ENCODE data around the gene AK9. TPM values are rescaled to one million over a fixed set of nuclear protein-coding genes. Genes with fewer than 3 reads are reported as not detected.

AK9 gene
- total and polyA plus RNA-seq, 2 donors = 12.9 to 14.4 TPM

- whole genome bisulfite sequencing = 98% methylated on average over 9 of the region's 9 CpGs
- Histone ChIP-seq H3K36me3 (ENCODE audit: control insufficient read depth in 2 of 2, insufficient read depth in 2 of 2, low read length in 1 of 2) (peaks cover 18 to 20% of the 10 kb centered on the region in 2 donors), H3K9me3 (ENCODE audit: control insufficient read depth in 2 of 2, insufficient read depth in 1 of 2, low read length in 1 of 2) (peaks cover 0 to 1% of the 10 kb centered on the region in 2 donors), H3K27me3 (ENCODE audit: control insufficient read depth in 2 of 2, insufficient read depth in 1 of 2, low read length in 1 of 2) (peaks cover 0 to 5% of the 10 kb centered on the region in 2 donors), H3K4me3 (ENCODE audit: low read length in 2 of 2) (no peak overlapping the region), H3K27ac (ENCODE audit: low read depth in 1 of 2, low read length in 1 of 2) (no peak overlapping the region), H3K4me1 (ENCODE audit: control insufficient read depth in 2 of 2, insufficient read depth in 2 of 2, low read length in 2 of 2) (peaks cover 23 to 55% of the 10 kb centered on the region in 2 donors)
- no peak for DNase-seq (ENCODE audit: low read depth in 6 of 9, low spot score in 9 of 9)
These were observed 238.8 kb downstream of the AK9 start for GRCh38 chr6:109452181-109452580.

GRCh38 chr6:109451376-109451775, 239.6 kb downstream of the AK9 start:
- Histone ChIP-seq H3K4me3 (ENCODE audit: low read length in 2 of 2) (no peak overlapping the region), H3K27ac (ENCODE audit: low read depth in 1 of 2, low read length in 1 of 2) (no peak overlapping the region), H3K9me3 (ENCODE audit: control insufficient read depth in 2 of 2, insufficient read depth in 1 of 2, low read length in 1 of 2) (peaks cover 0 to 1% of the 10 kb centered on the region in 2 donors), H3K36me3 (ENCODE audit: control insufficient read depth in 2 of 2, insufficient read depth in 2 of 2, low read length in 1 of 2) (peaks cover 26 to 28% of the 10 kb centered on the region in 2 donors), H3K27me3 (ENCODE audit: control insufficient read depth in 2 of 2, insufficient read depth in 1 of 2, low read length in 1 of 2) (peaks cover 0 to 5% of the 10 kb centered on the region in 2 donors), H3K4me1 (ENCODE audit: control insufficient read depth in 2 of 2, insufficient read depth in 2 of 2, low read length in 2 of 2) (peaks cover 23 to 48% of the 10 kb centered on the region in 2 donors)
- WGBS = 95% methylated on average over 7 of the region's 7 CpGs
- DNase-seq (ENCODE audit: low read depth in 6 of 9, low spot score in 9 of 9) = no peak

- peaks cover 19 to 44% of the 10 kb centered on the region in 2 donors for H3K4me1 ChIP-seq (ENCODE audit: control insufficient read depth in 2 of 2, insufficient read depth in 2 of 2, low read length in 2 of 2)
- H3K36me3 ChIP-seq (ENCODE audit: control insufficient read depth in 2 of 2, insufficient read depth in 2 of 2, low read length in 1 of 2) = peaks cover 32 to 33% of the 10 kb centered on the region in 2 donors
- DNase-seq (ENCODE audit: low read depth in 6 of 9, low spot score in 9 of 9) = no peak
- no peak overlapping the region for H3K27ac ChIP-seq (ENCODE audit: low read depth in 1 of 2, low read length in 1 of 2)
- WGBS = 95% methylated on average over 3 of the region's 3 CpGs
- no peak overlapping the region for H3K4me3 ChIP-seq (ENCODE audit: low read length in 2 of 2)
- peaks cover 1 to 4% of the 10 kb centered on the region in 2 donors for H3K9me3 ChIP-seq (ENCODE audit: control insufficient read depth in 2 of 2, insufficient read depth in 1 of 2, low read length in 1 of 2)
- H3K27me3 ChIP-seq (ENCODE audit: control insufficient read depth in 2 of 2, insufficient read depth in 1 of 2, low read length in 1 of 2) = no peaks in the 10 kb centered on the region
These were observed 240.2 kb downstream of the AK9 start for GRCh38 chr6:109450801-109451200.

- Histone ChIP-seq H3K4me1 (ENCODE audit: control insufficient read depth in 2 of 2, insufficient read depth in 2 of 2, low read length in 2 of 2) (peaks cover 19 to 40% of the 10 kb centered on the region in 2 donors), H3K27me3 (ENCODE audit: control insufficient read depth in 2 of 2, insufficient read depth in 1 of 2, low read length in 1 of 2) (no peaks in the 10 kb centered on the region), H3K9me3 (ENCODE audit: control insufficient read depth in 2 of 2, insufficient read depth in 1 of 2, low read length in 1 of 2) (peaks cover 1 to 4% of the 10 kb centered on the region in 2 donors), H3K36me3 (ENCODE audit: control insufficient read depth in 2 of 2, insufficient read depth in 2 of 2, low read length in 1 of 2) (peaks cover 39 to 41% of the 10 kb centered on the region in 2 donors), H3K4me3 (ENCODE audit: low read length in 2 of 2) (no peak overlapping the region), H3K27ac (ENCODE audit: low read depth in 1 of 2, low read length in 1 of 2) (no peak overlapping the region)
- peak in 2 of 9 donors; percentile 41 to 55 for DNase-seq (ENCODE audit: low read depth in 6 of 9, low spot score in 9 of 9)
- 71% methylated on average over 16 of the region's 16 CpGs for WGBS
These were observed 241.0 kb downstream of the AK9 start for GRCh38 chr6:109449795-109450673.

GRCh38 chr6:109449064-109449794, 241.8 kb downstream of the AK9 start:
- no peaks in the 10 kb centered on the region for H3K27me3 ChIP-seq (ENCODE audit: control insufficient read depth in 2 of 2, insufficient read depth in 1 of 2, low read length in 1 of 2)
- 94% methylated on average over 19 of the region's 19 CpGs for WGBS
- no peak overlapping the region for H3K27ac ChIP-seq (ENCODE audit: low read depth in 1 of 2, low read length in 1 of 2)
- peaks cover 14 to 32% of the 10 kb centered on the region in 2 donors for H3K4me1 ChIP-seq (ENCODE audit: control insufficient read depth in 2 of 2, insufficient read depth in 2 of 2, low read length in 2 of 2)
- peaks cover 47 to 49% of the 10 kb centered on the region in 2 donors for H3K36me3 ChIP-seq (ENCODE audit: control insufficient read depth in 2 of 2, insufficient read depth in 2 of 2, low read length in 1 of 2)
- H3K9me3 ChIP-seq (ENCODE audit: control insufficient read depth in 2 of 2, insufficient read depth in 1 of 2, low read length in 1 of 2) = peaks cover 1 to 4% of the 10 kb centered on the region in 2 donors
- H3K4me3 ChIP-seq (ENCODE audit: low read length in 2 of 2) = no peak overlapping the region
- no peak for DNase-seq (ENCODE audit: low read depth in 6 of 9, low spot score in 9 of 9)

- no peak overlapping the region for H3K27ac ChIP-seq (ENCODE audit: low read depth in 1 of 2, low read length in 1 of 2)
- peaks cover 1 to 4% of the 10 kb centered on the region in 2 donors for H3K9me3 ChIP-seq (ENCODE audit: control insufficient read depth in 2 of 2, insufficient read depth in 1 of 2, low read length in 1 of 2)
- no peak overlapping the region for H3K4me3 ChIP-seq (ENCODE audit: low read length in 2 of 2)
- peaks cover 53 to 55% of the 10 kb centered on the region in 2 donors for H3K36me3 ChIP-seq (ENCODE audit: control insufficient read depth in 2 of 2, insufficient read depth in 2 of 2, low read length in 1 of 2)
- H3K27me3 ChIP-seq (ENCODE audit: control insufficient read depth in 2 of 2, insufficient read depth in 1 of 2, low read length in 1 of 2) = no peaks in the 10 kb centered on the region
- peaks cover 9 to 26% of the 10 kb centered on the region in 2 donors for H3K4me1 ChIP-seq (ENCODE audit: control insufficient read depth in 2 of 2, insufficient read depth in 2 of 2, low read length in 2 of 2)
- no peak for DNase-seq (ENCODE audit: low read depth in 6 of 9, low spot score in 9 of 9)
- WGBS = 95% methylated on average over 7 of the region's 7 CpGs
These were observed 242.4 kb downstream of the AK9 start for GRCh38 chr6:109448615-109449014.

- Histone ChIP-seq H3K27ac (ENCODE audit: low read depth in 1 of 2, low read length in 1 of 2) (no peak overlapping the region), H3K36me3 (ENCODE audit: control insufficient read depth in 2 of 2, insufficient read depth in 2 of 2, low read length in 1 of 2) (peaks cover 56 to 59% of the 10 kb centered on the region in 2 donors), H3K4me3 (ENCODE audit: low read length in 2 of 2) (no peak overlapping the region), H3K9me3 (ENCODE audit: control insufficient read depth in 2 of 2, insufficient read depth in 1 of 2, low read length in 1 of 2) (peaks cover 1 to 4% of the 10 kb centered on the region in 2 donors), H3K27me3 (ENCODE audit: control insufficient read depth in 2 of 2, insufficient read depth in 1 of 2, low read length in 1 of 2) (no peaks in the 10 kb centered on the region), H3K4me1 (ENCODE audit: control insufficient read depth in 2 of 2, insufficient read depth in 2 of 2, low read length in 2 of 2) (peaks cover 8 to 21% of the 10 kb centered on the region in 2 donors)
- DNase-seq (ENCODE audit: low read depth in 6 of 9, low spot score in 9 of 9) = no peak
- 94% methylated on average over 8 of the region's 8 CpGs for WGBS
These were observed 243.0 kb downstream of the AK9 start for GRCh38 chr6:109447878-109448555.

- H3K36me3 ChIP-seq (ENCODE audit: control insufficient read depth in 2 of 2, insufficient read depth in 2 of 2, low read length in 1 of 2) = peaks cover 64 to 65% of the 10 kb centered on the region in 2 donors
- no peaks in the 10 kb centered on the region for H3K27me3 ChIP-seq (ENCODE audit: control insufficient read depth in 2 of 2, insufficient read depth in 1 of 2, low read length in 1 of 2)
- H3K4me1 ChIP-seq (ENCODE audit: control insufficient read depth in 2 of 2, insufficient read depth in 2 of 2, low read length in 2 of 2) = peaks cover 11 to 23% of the 10 kb centered on the region in 2 donors
- WGBS = 93% methylated on average over 10 of the region's 10 CpGs
- no peak overlapping the region for H3K4me3 ChIP-seq (ENCODE audit: low read length in 2 of 2)
- H3K9me3 ChIP-seq (ENCODE audit: control insufficient read depth in 2 of 2, insufficient read depth in 1 of 2, low read length in 1 of 2) = peaks cover 1 to 4% of the 10 kb centered on the region in 2 donors
- H3K27ac ChIP-seq (ENCODE audit: low read depth in 1 of 2, low read length in 1 of 2) = no peak overlapping the region
- DNase-seq (ENCODE audit: low read depth in 6 of 9, low spot score in 9 of 9) = no peak
These were observed 243.9 kb downstream of the AK9 start for GRCh38 chr6:109447087-109447486.

Data from thymus (tissue), 11 donors.